Esophagus muscularis mucosa (tissue), 4 donors: ENCODE results near the gene PSKH1. TPM values are rescaled to one million over a fixed set of nuclear protein-coding genes. Genes with fewer than 3 reads are reported as not detected.

Source experiments
- DNase-seq: peaks from one replicate; pipeline ENCODE4 v3.0.0-alpha.2; 2017; ENCODE audit errors: extremely low spot score
- H3K27ac ChIP-seq, 4 donors: fragments of 200-600 bp; sonication (generic); replicated peaks in 1 of 4; 1 replicate in 3 of 4; 2 replicates in 1 of 4; pipeline ENCODE4 v1.5.1; 2016 to 2019; ENCODE audit warnings: mild to moderate bottlenecking in 1 of 4
- H3K27me3 ChIP-seq, 4 donors: fragments of 200-600 bp; sonication (generic); one replicate each; pipeline versions ENCODE4 v1.5.1 to v1.6.0; 2016 to 2019
- H3K36me3 ChIP-seq, 4 donors: fragments of 200-600 bp; sonication (generic); one replicate each; pipeline ENCODE4 v1.5.1; 2016 to 2019
- H3K4me1 ChIP-seq, 4 donors: fragments of 200-600 bp; sonication (generic); one replicate each; pipeline ENCODE4 v1.5.1; 2016 to 2019
- H3K4me3 ChIP-seq, 4 donors: fragments of 200-600 bp; sonication (generic); 1 replicate in 2 of 4; 2 replicates in 2 of 4; pipeline ENCODE4 v1.5.1; 2016 to 2019; ENCODE audit warnings: mild to moderate bottlenecking in 4 of 4, moderate library complexity in 1 of 4
- H3K9me3 ChIP-seq, 4 donors: fragments of 200-600 bp; sonication (generic); 1 replicate in 3 of 4; 2 replicates in 1 of 4; pipeline ENCODE4 v1.5.1; 2016 to 2019
- CTCF ChIP-seq, 3 experiments: fragments of 200-600 bp in 2 of 3; fragments of 450-650 bp in 1 of 3; sonication (generic) in 2 of 3; IDR thresholded peaks; one replicate each; pipeline ENCODE4 v1.5.1; 2017 to 2019; ENCODE audit warnings: antibody characterized with exemption in 3 of 3, mild to moderate bottlenecking in 2 of 3, moderate library complexity in 1 of 3
- EP300 ChIP-seq: sonication (generic); formaldehyde crosslinking; IDR thresholded peaks from one replicate; pipeline ENCODE4 v1.6.1; 2017; ENCODE audit warnings: antibody characterized with exemption
- POLR2A ChIP-seq: fragments of 450-650 bp; IDR thresholded peaks from one replicate; pipeline ENCODE4 v1.6.1; 2017; ENCODE audit warnings: antibody characterized with exemption, moderate library complexity, mild to moderate bottlenecking, low read depth
- POLR2AphosphoS5 ChIP-seq, 2 donors: sonication (generic); formaldehyde crosslinking; IDR thresholded peaks; one replicate each; pipeline ENCODE4 v1.6.1; 2017; ENCODE audit warnings: antibody characterized with exemption in 2 of 2
- WGBS: methylation state at CpG from one replicate; pipeline ENCODE4 v1.1.5; 2018; 5-methylcytosine and 5-hydroxymethylcytosine counted together
- intact Hi-C: fragments of 100-400 bp; cut with DNase I; formaldehyde crosslinking; loops from one replicate; pipeline ENCODE4 v1.15.1; 2023
- total RNA-seq, 4 donors: library from RNA; depleted of rRNA; stranded (reverse); fragments of >200 nt; gene quantifications; one replicate each; pipeline versions ENCODE4 v1.1.0 to v1.2.1, GENCODE V29; 2016

Gene PSKH1
- total RNA-seq, 4 donors from 2014 or later, result 16.1 to 35.4 (median 26.4) TPM

DNA sequence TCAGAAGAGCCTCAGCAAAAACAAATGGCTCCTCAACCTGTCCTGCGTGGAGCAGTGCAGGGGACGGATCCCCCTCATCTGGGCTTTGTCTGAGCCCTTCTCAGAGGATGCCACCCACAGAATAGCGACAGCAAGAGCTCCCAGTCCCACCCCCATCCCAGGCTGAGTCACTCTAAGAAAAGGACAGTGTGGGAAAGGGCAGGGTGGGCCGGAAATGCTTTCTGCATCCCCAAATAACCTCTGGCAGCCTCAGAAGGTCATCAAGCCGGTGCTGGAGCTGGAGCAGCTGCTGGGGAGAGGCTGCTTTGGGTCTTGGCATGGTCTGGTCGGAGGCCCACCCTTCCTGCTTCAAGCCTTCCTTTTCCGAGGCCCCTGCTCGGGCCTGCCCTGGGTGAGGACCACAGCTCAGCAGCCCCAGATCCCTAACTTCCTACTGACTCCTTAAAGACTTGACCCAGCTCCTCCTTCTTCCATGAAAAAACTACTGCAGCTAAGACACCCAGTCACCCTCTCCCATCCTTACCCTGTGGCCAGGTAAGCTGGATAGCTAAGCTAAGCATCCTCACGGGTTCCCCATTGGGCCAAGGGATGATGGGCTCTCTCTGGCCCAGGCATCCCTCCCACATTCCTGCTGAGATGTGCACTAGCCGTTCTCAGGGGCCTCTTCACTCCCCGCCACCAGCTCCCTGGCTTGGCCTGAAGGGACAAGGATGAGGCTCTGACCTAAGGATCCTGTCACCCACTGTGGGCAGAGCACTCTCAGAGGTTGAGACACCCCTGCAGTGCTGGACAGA is 66.7 kb downstream of the PSKH1 start:
- H3K4me1 ChIP-seq, result peaks cover 65 to 67% (median 67%) of the 10 kb centered on the region in 4 donors

GRCh38 chr16:67961551-67961957 is 68.5 kb downstream of the PSKH1 start:
- no peak for DNase-seq
- intact Hi-C loops, result no loop called here
- WGBS, result no CpG with 5 or more reads among the region's 13 CpGs
- H3K36me3 ChIP-seq, result peaks cover 35 to 69% (median 60%) of the 10 kb centered on the region in 4 donors
- H3K27me3 ChIP-seq, result no peaks in the 10 kb centered on the region
- no peak for TF ChIP-seq EP300
- no peak for TF ChIP-seq POLR2AphosphoS5 (IDR thresholded peaks at IDR 0.05)
- no peak for TF ChIP-seq CTCF (IDR thresholded peaks at IDR 0.05)
- no peak for TF ChIP-seq POLR2A
- H3K27ac ChIP-seq, result peak overlapping the region; percentile 50 to 100 (median 82)
- H3K9me3 ChIP-seq, result no peaks in the 10 kb centered on the region
- H3K4me3 ChIP-seq, result no peak overlapping the region
- H3K4me1 ChIP-seq, result peaks cover 80 to 84% (median 83%) of the 10 kb centered on the region in 4 donors

More for the DNA sequence above, 66.7 kb downstream of the PSKH1 start:
- 50% methylated on average over 8 of the region's 11 CpGs for WGBS
- TF ChIP-seq CTCF (IDR thresholded peaks at IDR 0.05) (no peak), POLR2AphosphoS5 (IDR thresholded peaks at IDR 0.05) (peak; percentile 63 to 66), POLR2A (no peak), EP300 (no peak)
- Histone ChIP-seq H3K4me3 (no peak overlapping the region), H3K9me3 (no peaks in the 10 kb centered on the region), H3K36me3 (peaks cover 40 to 87% (median 77%) of the 10 kb centered on the region in 4 donors), H3K27ac (peak overlapping the region; percentile 50 to 100 (median 82)), H3K27me3 (no peaks in the 10 kb centered on the region)
- DNase-seq, result no peak
- intact Hi-C loops, result no loop called here

GRCh38 chr16:67962135-67962534 is 69.1 kb downstream of the PSKH1 start:
- no peaks in the 10 kb centered on the region for H3K9me3 ChIP-seq
- H3K4me1 ChIP-seq, result peaks cover 86 to 90% (median 89%) of the 10 kb centered on the region in 4 donors
- TF ChIP-seq CTCF (IDR thresholded peaks at IDR 0.05) (no peak), EP300 (no peak), POLR2A (no peak)
- H3K27ac ChIP-seq, result peak overlapping the region; percentile 50 to 100 (median 82)
- no peak for DNase-seq
- 94% methylated on average over 6 of the region's 8 CpGs for WGBS
- H3K4me3 ChIP-seq, result no peak overlapping the region
- peaks cover 35 to 63% (median 57%) of the 10 kb centered on the region in 4 donors for H3K36me3 ChIP-seq
- intact Hi-C loops, result no loop called here
- H3K27me3 ChIP-seq, result no peaks in the 10 kb centered on the region

DNA sequence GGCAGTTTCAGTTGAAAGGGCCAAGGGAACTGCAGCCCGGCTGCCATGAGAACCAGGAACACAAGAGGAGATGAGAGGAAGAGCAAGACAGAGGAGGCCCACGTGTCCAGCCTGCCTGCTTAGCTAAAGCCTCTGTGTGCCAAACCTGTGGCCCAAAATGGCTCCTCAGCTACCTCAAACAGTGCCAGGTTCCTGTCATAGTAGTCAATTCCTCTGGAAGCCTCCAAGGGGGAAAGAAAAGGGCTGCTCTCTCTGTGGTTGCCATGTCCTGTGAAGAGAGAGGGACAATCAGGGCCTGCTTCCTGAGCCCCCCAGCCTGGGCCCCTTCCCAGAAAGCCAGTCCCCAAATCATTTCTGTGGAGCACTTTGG is 70.2 kb downstream of the PSKH1 start:
- peak overlapping the region in 1 of 4 donors; percentile 14 for H3K4me3 ChIP-seq

More for the DNA sequence above, 70.2 kb downstream of the PSKH1 start:
- 48% methylated on average over 2 of the region's 2 CpGs for WGBS
- H3K27me3 ChIP-seq, result no peaks in the 10 kb centered on the region
- DNase-seq, result no peak
- H3K4me1 ChIP-seq, result peaks cover 87 to 94% (median 92%) of the 10 kb centered on the region in 4 donors
- intact Hi-C loops, result no loop called here
- peak overlapping the region; percentile 96 to 100 (median 98) for H3K27ac ChIP-seq
- H3K36me3 ChIP-seq, result peaks cover 28 to 52% (median 46%) of the 10 kb centered on the region in 4 donors
- TF ChIP-seq CTCF (IDR thresholded peaks at IDR 0.05) (no peak), POLR2AphosphoS5 (IDR thresholded peaks at IDR 0.05) (no peak), POLR2A (no peak), EP300 (no peak)
- H3K9me3 ChIP-seq, result no peaks in the 10 kb centered on the region
